K562 (cell line): ENCODE measurements around the gene AJUBA. TPM values are rescaled to one million over a fixed set of nuclear protein-coding genes. Genes with fewer than 3 reads are reported as not detected.

Source experiments
- BDP1 ChIP-seq: IDR thresholded peaks from 3 replicates; pipeline ENCODE4 v1.6.1; 2011; ENCODE audit not compliant: insufficient read length, insufficient read depth
- GABPB1 ChIP-seq: sonication (generic); formaldehyde crosslinking; IDR thresholded peaks from 2 replicates; pipeline ENCODE4 v1.8.0; 2022; ENCODE audit warnings: mild to moderate bottlenecking, missing genetic modification reagents
- HMGN3 ChIP-seq: IDR thresholded peaks from 2 replicates; pipeline ENCODE4 v1.6.1; 2011; ENCODE audit warnings: borderline replicate concordance, low read depth, mild to moderate bottlenecking, mixed read lengths, low read length; ENCODE audit not compliant: insufficient read length; ENCODE audit errors: extremely low read depth
- KDM4B ChIP-seq, 2 experiments: fragments of 450-650 bp in 1 of 2; sonication (generic) in 1 of 2; IDR thresholded peaks; 2 replicates each; pipeline ENCODE4 v1.6.1; 2016 to 2017; ENCODE audit warnings: borderline replicate concordance in 2 of 2, antibody characterized with exemption in 1 of 2, low read depth in 1 of 2, mild to moderate bottlenecking in 1 of 2
- MCM3 ChIP-seq: fragments of 450-650 bp; IDR thresholded peaks from 2 replicates; pipeline ENCODE4 v1.6.1; 2016
- PRPF4 ChIP-seq: fragments of 200-400 bp; formaldehyde crosslinking; IDR thresholded peaks from one replicate; pipeline ENCODE4 v1.6.1; 2017; ENCODE audit warnings: low read length, low read depth, mild to moderate bottlenecking; ENCODE audit not compliant: insufficient read depth, poor library complexity, severe bottlenecking
- RBM15 ChIP-seq: fragments of 200-400 bp; formaldehyde crosslinking; IDR thresholded peaks from 2 replicates; pipeline ENCODE4 v1.6.1; 2018; ENCODE audit warnings: mild to moderate bottlenecking, low read length, moderate library complexity; ENCODE audit not compliant: insufficient read depth
- RBM22 ChIP-seq: fragments of 200-400 bp; formaldehyde crosslinking; IDR thresholded peaks from 2 replicates; pipeline ENCODE4 v1.6.1; 2018; ENCODE audit warnings: low read length, low read depth; ENCODE audit not compliant: poor library complexity, severe bottlenecking
- SP1 ChIP-seq: sonication (generic); formaldehyde crosslinking; IDR thresholded peaks from 2 replicates; pipeline ENCODE4 v1.8.1; 2022; ENCODE audit warnings: mild to moderate bottlenecking, missing genetic modification reagents
- SPI1 ChIP-seq: IDR thresholded peaks from 2 replicates; pipeline ENCODE4 v1.6.1; 2011; ENCODE audit warnings: low read depth, low read length, control low read depth, borderline replicate concordance
- YBX1 ChIP-seq: fragments of 450-650 bp; IDR thresholded peaks from 2 replicates; pipeline ENCODE4 v1.7.1; 2016; ENCODE audit warnings: mild to moderate bottlenecking
- ZBTB7A ChIP-seq: IDR thresholded peaks from 2 replicates; pipeline ENCODE4 v1.6.1; 2011; ENCODE audit warnings: low read depth, mild to moderate bottlenecking, low read length, moderate library complexity, borderline replicate concordance; ENCODE audit not compliant: control insufficient read depth
- ZNF121 ChIP-seq: sonication (generic); formaldehyde crosslinking; conservative IDR thresholded peaks from 2 replicates; pipeline ENCODE4 v1.8.0; 2022; ENCODE audit warnings: missing genetic modification reagents
- ZNF41 ChIP-seq: fragments of 250-450 bp; sonication (Bioruptor Pico); conservative IDR thresholded peaks from 2 replicates; pipeline ENCODE4 v1.4.0; 2020; ENCODE audit warnings: mild to moderate bottlenecking
- ZNF79 ChIP-seq: fragments of 250-450 bp; sonication (Bioruptor Pico); IDR thresholded peaks from 2 replicates; pipeline ENCODE4 v1.4.0; 2020; ENCODE audit warnings: low read depth, mild to moderate bottlenecking, moderate library complexity
- polyA plus RNA-seq, 8 experiments: library from polyadenylated mRNA; depleted of rRNA in 4 of 8; stranded (reverse) in 5 of 8; unstranded in 3 of 8; fragments of >200 nt; fragmentation: Nextera tagmentation in 2 of 8; fragmentation: Illumina TruSeq in 1 of 8; extraction: Ambion mirVana in 2 of 8; extraction: Trizol in 1 of 8; gene quantifications; 2 replicates each; pipeline versions ENCODE4 v1.2.1 to v1.2.3, GENCODE V29; 2011 to 2014; ENCODE audit warnings: inconsistent platforms in 1 of 8, missing spikeins in 1 of 8
- total RNA-seq, 7 experiments: library from RNA; depleted of rRNA in 6 of 7; stranded (reverse); fragments of >200 nt in 6 of 7; fragmentation: Illumina TruSeq in 2 of 7; extraction: Trizol in 2 of 7; gene quantifications; 2 replicates each; pipeline versions ENCODE4 v1.2.1 to v1.2.3, GENCODE V29; 2011 to 2021; ENCODE audit warnings: low replicate concordance in 1 of 7
- TF ChIP-seq, protein P1 (sequence below): fragments of 450-650 bp; IDR thresholded peaks from 2 replicates; pipeline ENCODE4 v1.6.1; 2016; ENCODE audit warnings: mild to moderate bottlenecking
- TF ChIP-seq, protein P2 (sequence below): fragments of 250-450 bp; sonication (Bioruptor Pico); IDR thresholded peaks from 2 replicates; pipeline ENCODE4 v1.4.0; 2020; ENCODE audit warnings: mild to moderate bottlenecking, moderate library complexity
- TF ChIP-seq, protein P3 (sequence below): fragments of 250-450 bp; sonication (Bioruptor Pico); IDR thresholded peaks from 2 replicates; pipeline ENCODE4 v1.9.0; 2021; ENCODE audit warnings: mild to moderate bottlenecking, inconsistent platforms

Gene AJUBA
- total and polyA plus RNA-seq, 9 of the 15 experiments (the other 6 are each of a cell fraction or from before 2014, with no cell fraction given) = 0.73 to 4.7 (median 2.8) TPM

DNA sequence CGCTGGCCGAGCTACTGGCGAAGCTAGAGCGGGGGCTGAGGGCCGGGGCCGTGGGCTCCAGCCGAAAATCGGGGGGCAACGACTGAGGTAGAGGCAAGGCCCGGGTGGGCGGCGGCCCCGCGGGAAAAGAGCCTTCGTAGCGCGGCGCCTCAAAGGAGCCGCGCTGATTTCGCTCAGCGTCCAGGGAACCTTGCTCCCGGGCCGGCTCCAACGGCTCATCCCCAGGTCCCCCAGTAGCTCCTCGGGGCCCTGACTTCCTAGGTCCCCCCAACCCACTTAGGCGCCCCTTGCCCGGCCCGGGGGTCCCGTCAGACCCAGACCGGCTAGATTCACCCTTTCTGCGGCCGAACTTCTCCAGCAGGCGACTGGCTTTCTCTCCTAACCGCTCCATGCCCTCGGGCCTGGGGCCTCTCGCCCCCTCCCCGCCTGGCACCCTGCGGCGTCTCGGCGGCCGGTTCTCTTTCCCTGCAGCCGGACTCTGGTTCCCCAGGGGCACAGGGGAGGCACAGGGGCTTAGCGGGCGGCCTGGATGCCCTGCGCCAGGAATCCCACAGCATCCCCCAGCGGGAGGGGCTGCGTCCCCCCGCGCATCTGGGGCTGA is 375 bp downstream of the AJUBA start (continued):
- no peak for TF ChIP-seq RBM22
- TF ChIP-seq, protein P1, sequence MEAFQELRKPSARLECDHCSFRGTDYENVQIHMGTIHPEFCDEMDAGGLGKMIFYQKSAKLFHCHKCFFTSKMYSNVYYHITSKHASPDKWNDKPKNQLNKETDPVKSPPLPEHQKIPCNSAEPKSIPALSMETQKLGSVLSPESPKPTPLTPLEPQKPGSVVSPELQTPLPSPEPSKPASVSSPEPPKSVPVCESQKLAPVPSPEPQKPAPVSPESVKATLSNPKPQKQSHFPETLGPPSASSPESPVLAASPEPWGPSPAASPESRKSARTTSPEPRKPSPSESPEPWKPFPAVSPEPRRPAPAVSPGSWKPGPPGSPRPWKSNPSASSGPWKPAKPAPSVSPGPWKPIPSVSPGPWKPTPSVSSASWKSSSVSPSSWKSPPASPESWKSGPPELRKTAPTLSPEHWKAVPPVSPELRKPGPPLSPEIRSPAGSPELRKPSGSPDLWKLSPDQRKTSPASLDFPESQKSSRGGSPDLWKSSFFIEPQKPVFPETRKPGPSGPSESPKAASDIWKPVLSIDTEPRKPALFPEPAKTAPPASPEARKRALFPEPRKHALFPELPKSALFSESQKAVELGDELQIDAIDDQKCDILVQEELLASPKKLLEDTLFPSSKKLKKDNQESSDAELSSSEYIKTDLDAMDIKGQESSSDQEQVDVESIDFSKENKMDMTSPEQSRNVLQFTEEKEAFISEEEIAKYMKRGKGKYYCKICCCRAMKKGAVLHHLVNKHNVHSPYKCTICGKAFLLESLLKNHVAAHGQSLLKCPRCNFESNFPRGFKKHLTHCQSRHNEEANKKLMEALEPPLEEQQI = no peak
- TF ChIP-seq RBM15 = no peak
- TF ChIP-seq HMGN3 = peak; percentile 16
- TF ChIP-seq, protein P2, sequence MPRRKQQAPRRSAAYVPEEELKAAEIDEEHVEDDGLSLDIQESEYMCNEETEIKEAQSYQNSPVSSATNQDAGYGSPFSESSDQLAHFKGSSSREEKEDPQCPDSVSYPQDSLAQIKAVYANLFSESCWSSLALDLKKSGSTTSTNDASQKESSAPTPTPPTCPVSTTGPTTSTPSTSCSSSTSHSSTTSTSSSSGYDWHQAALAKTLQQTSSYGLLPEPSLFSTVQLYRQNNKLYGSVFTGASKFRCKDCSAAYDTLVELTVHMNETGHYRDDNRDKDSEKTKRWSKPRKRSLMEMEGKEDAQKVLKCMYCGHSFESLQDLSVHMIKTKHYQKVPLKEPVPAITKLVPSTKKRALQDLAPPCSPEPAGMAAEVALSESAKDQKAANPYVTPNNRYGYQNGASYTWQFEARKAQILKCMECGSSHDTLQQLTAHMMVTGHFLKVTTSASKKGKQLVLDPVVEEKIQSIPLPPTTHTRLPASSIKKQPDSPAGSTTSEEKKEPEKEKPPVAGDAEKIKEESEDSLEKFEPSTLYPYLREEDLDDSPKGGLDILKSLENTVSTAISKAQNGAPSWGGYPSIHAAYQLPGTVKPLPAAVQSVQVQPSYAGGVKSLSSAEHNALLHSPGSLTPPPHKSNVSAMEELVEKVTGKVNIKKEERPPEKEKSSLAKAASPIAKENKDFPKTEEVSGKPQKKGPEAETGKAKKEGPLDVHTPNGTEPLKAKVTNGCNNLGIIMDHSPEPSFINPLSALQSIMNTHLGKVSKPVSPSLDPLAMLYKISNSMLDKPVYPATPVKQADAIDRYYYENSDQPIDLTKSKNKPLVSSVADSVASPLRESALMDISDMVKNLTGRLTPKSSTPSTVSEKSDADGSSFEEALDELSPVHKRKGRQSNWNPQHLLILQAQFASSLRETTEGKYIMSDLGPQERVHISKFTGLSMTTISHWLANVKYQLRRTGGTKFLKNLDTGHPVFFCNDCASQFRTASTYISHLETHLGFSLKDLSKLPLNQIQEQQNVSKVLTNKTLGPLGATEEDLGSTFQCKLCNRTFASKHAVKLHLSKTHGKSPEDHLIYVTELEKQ (CRISPR knock-in tag) = no peak
- TF ChIP-seq YBX1 = no peak
- TF ChIP-seq, protein P3, sequence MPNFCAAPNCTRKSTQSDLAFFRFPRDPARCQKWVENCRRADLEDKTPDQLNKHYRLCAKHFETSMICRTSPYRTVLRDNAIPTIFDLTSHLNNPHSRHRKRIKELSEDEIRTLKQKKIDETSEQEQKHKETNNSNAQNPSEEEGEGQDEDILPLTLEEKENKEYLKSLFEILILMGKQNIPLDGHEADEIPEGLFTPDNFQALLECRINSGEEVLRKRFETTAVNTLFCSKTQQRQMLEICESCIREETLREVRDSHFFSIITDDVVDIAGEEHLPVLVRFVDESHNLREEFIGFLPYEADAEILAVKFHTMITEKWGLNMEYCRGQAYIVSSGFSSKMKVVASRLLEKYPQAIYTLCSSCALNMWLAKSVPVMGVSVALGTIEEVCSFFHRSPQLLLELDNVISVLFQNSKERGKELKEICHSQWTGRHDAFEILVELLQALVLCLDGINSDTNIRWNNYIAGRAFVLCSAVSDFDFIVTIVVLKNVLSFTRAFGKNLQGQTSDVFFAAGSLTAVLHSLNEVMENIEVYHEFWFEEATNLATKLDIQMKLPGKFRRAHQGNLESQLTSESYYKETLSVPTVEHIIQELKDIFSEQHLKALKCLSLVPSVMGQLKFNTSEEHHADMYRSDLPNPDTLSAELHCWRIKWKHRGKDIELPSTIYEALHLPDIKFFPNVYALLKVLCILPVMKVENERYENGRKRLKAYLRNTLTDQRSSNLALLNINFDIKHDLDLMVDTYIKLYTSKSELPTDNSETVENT (CRISPR knock-in tag) = 0 out of 2 replicates have a peak, but pooled peaks have one; percentile 16
- no peak for TF ChIP-seq PRPF4
- no peak for TF ChIP-seq KDM4B (IDR thresholded peaks at IDR 0.05; ENCODE audit: borderline replicate concordance in 2 of 2, low read depth in 1 of 2)
- TF ChIP-seq MCM3 = no peak
- TF ChIP-seq ZNF79 = no peak
- TF ChIP-seq ZNF41 (CRISPR knock-in tag) = no peak
- no peak for TF ChIP-seq GABPB1 (CRISPR knock-in tag)
- no peak for TF ChIP-seq SP1 (CRISPR knock-in tag)
- no peak for TF ChIP-seq SPI1
- TF ChIP-seq ZNF121 (CRISPR knock-in tag) = no peak
- TF ChIP-seq BDP1 = no peak
- TF ChIP-seq ZBTB7A = 0 out of 2 replicates have a peak, but pooled peaks have one; percentile 0
